OCI-LY7 (cell line): ENCODE results near the gene MGST2. TPM values are rescaled to one million over a fixed set of nuclear protein-coding genes. Genes with fewer than 3 reads are reported as not detected.

Experiments
- BruUV-seq: library from RNA; stranded (reverse); fragments of 400-500 nt; replicated peaks from 2 replicates; lab custom pipeline; 2021; lab: Mats Ljungman, UMichigan
- CTCF ChIA-PET: fragments of 300-600 bp; sonication (Branson Sonifier 250); formaldehyde crosslinking; loops from one replicate; lab custom pipeline; 2022; ENCODE audit warnings: antibody characterized with exemption; ENCODE audit not compliant: unreplicated experiment; lab: Charles Lee
- POLR2A ChIA-PET: fragments of 300-600 bp; sonication (Branson Sonifier 250); formaldehyde crosslinking; loops from one replicate; lab custom pipeline; 2022; ENCODE audit warnings: antibody characterized with exemption; lab: Charles Lee
- DNase-seq: peaks from one replicate; pipeline ENCODE4 v3.0.0-alpha.2; 2015; ENCODE audit warnings: low spot score
- H2AFZ ChIP-seq: fragments of 200-600 bp; sonication (generic), shearing (Covaris generic); 2 replicates; pipeline ENCODE4 v1.6.1; 2014; ENCODE audit warnings: mild to moderate bottlenecking, antibody characterized with exemption, low read length, moderate library complexity
- H3K27ac ChIP-seq: fragments of 200-600 bp; sonication (generic); 2 replicates; pipeline ENCODE4 v1.5.1; 2014; ENCODE audit warnings: mixed run types, low read depth, mild to moderate bottlenecking, moderate library complexity, low read length, inconsistent platforms; ENCODE audit not compliant: poor library complexity, severe bottlenecking
- H3K36me3 ChIP-seq: fragments of 200-600 bp; sonication (generic); 2 replicates; pipeline ENCODE4 v1.6.1; 2014; ENCODE audit warnings: mild to moderate bottlenecking, antibody characterized with exemption, low read length, moderate library complexity, mixed read lengths; ENCODE audit not compliant: insufficient read depth
- H3K4me1 ChIP-seq: fragments of 200-600 bp; sonication (generic); 2 replicates; pipeline ENCODE4 v1.5.1; 2014; ENCODE audit warnings: mild to moderate bottlenecking, low read length; ENCODE audit not compliant: insufficient read depth, poor library complexity, severe bottlenecking
- H3K4me2 ChIP-seq: fragments of 200-600 bp; sonication (generic); 2 replicates; pipeline ENCODE4 v1.6.1; 2014; ENCODE audit warnings: mild to moderate bottlenecking, low read length
- H3K4me3 ChIP-seq: fragments of 200-600 bp; sonication (generic); 2 replicates; pipeline ENCODE4 v1.5.1; 2014; ENCODE audit warnings: mild to moderate bottlenecking, low read depth, low read length; ENCODE audit not compliant: poor library complexity, severe bottlenecking
- H3K79me2 ChIP-seq: fragments of 200-600 bp; sonication (generic); 2 replicates; pipeline ENCODE4 v1.6.1; 2016; ENCODE audit warnings: low read depth, mild to moderate bottlenecking, low read length, moderate library complexity, mixed read lengths; ENCODE audit not compliant: insufficient read depth
- H3K9me2 ChIP-seq: fragments of 200-600 bp; sonication (generic); 2 replicates; pipeline ENCODE4 v1.6.1; 2016; ENCODE audit warnings: mild to moderate bottlenecking, low read length, mixed read lengths; ENCODE audit not compliant: insufficient read depth
- H3K9me3 ChIP-seq: fragments of 200-600 bp; sonication (generic); 2 replicates; pipeline ENCODE4 v1.6.1; 2014; ENCODE audit warnings: mild to moderate bottlenecking, mixed run types, low read length, mixed read lengths
- H4K20me1 ChIP-seq: fragments of 200-600 bp; sonication (generic); 2 replicates; pipeline ENCODE4 v1.6.1; 2014; ENCODE audit warnings: mild to moderate bottlenecking, antibody characterized with exemption, low read length, moderate library complexity, mixed read lengths; ENCODE audit not compliant: insufficient read depth
- EZH2phosphoT487 ChIP-seq: fragments of 200-600 bp; sonication (generic); IDR thresholded peaks from 2 replicates; pipeline ENCODE4 v1.6.1; 2018; ENCODE audit warnings: low read depth, borderline replicate concordance, mild to moderate bottlenecking, mixed run types, antibody characterized with exemption, low read length, moderate library complexity, mixed read lengths
- intact Hi-C: fragments of 100-400 bp; cut with micrococcal nuclease; formaldehyde crosslinking; loops from one replicate; pipeline ENCODE4 v1.10.0; 2022; ENCODE audit not compliant: unreplicated experiment
- total RNA-seq, 2 experiments: library from RNA; depleted of rRNA in 1 of 2; stranded (reverse); fragments of >200 nt in 1 of 2; shearing (Covaris generic) in 1 of 2; gene quantifications; 2 replicates each; pipeline ENCODE4 v1.2.3, GENCODE V29; 2014 to 2022
- TF ChIP-seq, protein P1 (sequence below): fragments of 200-600 bp; sonication (generic); conservative IDR thresholded peaks from 2 replicates; pipeline ENCODE4 v1.5.1; 2014; ENCODE audit warnings: mild to moderate bottlenecking, antibody characterized with exemption, low read length, moderate library complexity, mixed read lengths

MGST2 gene
- total RNA-seq, 2 experiments from 2014 or later: 4.7 to 11.7 TPM

DNA sequence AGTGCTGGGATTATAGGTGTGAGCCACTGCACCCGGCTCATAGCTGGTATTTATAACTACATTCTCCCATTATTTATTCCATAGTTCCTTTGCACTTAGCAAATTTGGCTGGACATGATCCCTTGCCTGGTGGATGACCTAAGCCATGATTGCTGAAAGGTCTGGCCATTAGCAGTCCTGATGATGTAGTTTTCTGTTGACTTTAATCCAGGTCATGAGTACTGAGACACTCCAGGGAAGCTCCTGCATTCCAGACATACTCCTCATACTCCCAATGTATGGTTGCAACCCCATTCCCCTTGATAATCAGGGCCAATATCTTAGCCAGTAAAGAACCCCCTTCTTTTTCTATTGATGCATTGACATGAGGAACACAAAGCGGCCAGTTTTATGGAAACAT lies 24.4 kb upstream of the MGST2 start:
- ChIA-PET CTCF (no interaction called here), POLR2A (no interaction called here)
- no peak overlapping the region for H3K27ac ChIP-seq
- H3K4me2 ChIP-seq: no peak overlapping the region
- no TSS peak for BruUV-seq
- intact Hi-C loops: no loop called here
- no peaks in the 10 kb centered on the region for H3K4me1 ChIP-seq
- TF ChIP-seq, protein P1, sequence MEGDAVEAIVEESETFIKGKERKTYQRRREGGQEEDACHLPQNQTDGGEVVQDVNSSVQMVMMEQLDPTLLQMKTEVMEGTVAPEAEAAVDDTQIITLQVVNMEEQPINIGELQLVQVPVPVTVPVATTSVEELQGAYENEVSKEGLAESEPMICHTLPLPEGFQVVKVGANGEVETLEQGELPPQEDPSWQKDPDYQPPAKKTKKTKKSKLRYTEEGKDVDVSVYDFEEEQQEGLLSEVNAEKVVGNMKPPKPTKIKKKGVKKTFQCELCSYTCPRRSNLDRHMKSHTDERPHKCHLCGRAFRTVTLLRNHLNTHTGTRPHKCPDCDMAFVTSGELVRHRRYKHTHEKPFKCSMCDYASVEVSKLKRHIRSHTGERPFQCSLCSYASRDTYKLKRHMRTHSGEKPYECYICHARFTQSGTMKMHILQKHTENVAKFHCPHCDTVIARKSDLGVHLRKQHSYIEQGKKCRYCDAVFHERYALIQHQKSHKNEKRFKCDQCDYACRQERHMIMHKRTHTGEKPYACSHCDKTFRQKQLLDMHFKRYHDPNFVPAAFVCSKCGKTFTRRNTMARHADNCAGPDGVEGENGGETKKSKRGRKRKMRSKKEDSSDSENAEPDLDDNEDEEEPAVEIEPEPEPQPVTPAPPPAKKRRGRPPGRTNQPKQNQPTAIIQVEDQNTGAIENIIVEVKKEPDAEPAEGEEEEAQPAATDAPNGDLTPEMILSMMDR: no peak
- TF ChIP-seq EZH2phosphoT487: no peak
- H3K4me3 ChIP-seq: no peak overlapping the region
- H4K20me1 ChIP-seq: no peaks in the 10 kb centered on the region
- H2AFZ ChIP-seq: no peak overlapping the region
- H3K36me3 ChIP-seq: no peaks in the 10 kb centered on the region
- H3K9me2 ChIP-seq: no peaks in the 10 kb centered on the region
- no peaks in the 10 kb centered on the region for H3K9me3 ChIP-seq
- no peak for DNase-seq
- H3K79me2 ChIP-seq: no peaks in the 10 kb centered on the region

DNA sequence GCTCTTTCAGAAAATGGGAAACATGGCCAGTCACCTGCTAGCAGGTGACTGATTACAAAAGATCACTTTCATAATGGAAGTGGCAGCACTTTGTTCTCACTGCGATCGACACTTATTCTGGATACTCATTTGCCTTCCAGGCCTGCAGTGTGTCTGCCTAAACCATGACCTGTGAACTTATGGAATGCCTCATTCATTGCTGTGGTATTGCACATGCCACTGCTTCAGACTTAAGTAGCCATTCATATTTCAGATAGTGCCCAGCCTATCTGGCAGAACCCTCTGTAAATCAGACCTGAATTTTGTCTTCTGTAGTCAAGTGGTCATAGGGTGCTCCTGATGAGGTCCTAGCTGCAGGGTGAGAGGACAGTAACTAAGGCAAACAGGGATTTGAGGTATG lies 23.3 kb upstream of the MGST2 start:
- no peaks in the 10 kb centered on the region for H3K4me1 ChIP-seq
- ChIA-PET CTCF (no interaction called here), POLR2A (interaction anchor here (0.6 to 0.7 kb wide), 3 partner anchors 25 to 651 kb away, joined by 4 to 6 read pairs (median 5); no protein-coding TSS in a partner anchor)
- no TSS peak for BruUV-seq
- no peaks in the 10 kb centered on the region for H4K20me1 ChIP-seq
- no peak overlapping the region for H2AFZ ChIP-seq
- no peaks in the 10 kb centered on the region for H3K36me3 ChIP-seq
- no peak overlapping the region for H3K4me3 ChIP-seq
- DNase-seq: no peak
- H3K79me2 ChIP-seq: no peaks in the 10 kb centered on the region
- H3K4me2 ChIP-seq: no peak overlapping the region
- TF ChIP-seq EZH2phosphoT487: no peak
- TF ChIP-seq, protein P1: no peak
- H3K9me3 ChIP-seq: no peaks in the 10 kb centered on the region
- H3K27ac ChIP-seq: no peak overlapping the region
- H3K9me2 ChIP-seq: no peaks in the 10 kb centered on the region
- intact Hi-C loops: no loop called here

DNA sequence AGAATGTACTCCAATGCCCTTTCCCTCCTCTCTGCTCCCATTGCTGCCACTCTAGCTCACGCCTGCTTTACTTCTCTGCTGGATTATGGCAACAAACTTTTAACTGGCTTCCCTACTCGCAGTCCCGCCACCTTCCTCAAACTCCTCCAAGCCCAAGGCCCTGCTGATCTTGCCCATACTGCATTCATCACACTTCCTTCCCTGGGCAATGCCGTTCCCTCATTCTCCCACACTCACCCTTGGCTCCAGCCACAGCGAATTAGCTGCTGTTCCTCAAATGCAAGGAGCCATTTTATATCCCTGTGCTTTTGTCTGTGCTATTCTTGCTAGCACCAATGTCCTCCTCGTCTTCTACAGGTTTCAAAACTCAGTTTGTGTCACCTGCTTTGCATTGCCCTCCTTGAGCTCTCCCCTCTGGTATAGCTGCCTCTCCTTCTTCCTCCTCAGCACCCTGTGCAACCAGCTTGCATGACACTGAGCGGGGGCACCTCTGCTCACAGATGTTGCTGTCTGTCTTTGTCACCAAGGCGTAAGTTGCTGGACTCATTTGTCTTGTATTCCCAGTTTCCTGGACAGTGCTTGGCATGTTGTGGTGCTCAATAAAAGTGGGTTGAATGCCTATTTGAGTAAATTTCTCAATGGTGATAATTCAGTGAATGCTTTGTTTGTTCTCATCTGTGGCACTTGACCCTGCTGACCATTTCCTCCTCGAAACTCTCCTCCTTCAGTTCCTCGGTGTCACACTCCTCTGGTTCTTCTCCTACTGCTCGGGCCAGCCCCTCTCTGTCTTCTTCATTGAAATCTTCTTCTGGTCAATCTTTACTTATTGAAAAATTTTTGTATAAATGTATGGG lies 22.4 kb upstream of the MGST2 start:
- no peaks in the 10 kb centered on the region for H3K9me2 ChIP-seq
- H3K27ac ChIP-seq: no peak overlapping the region
- no peak overlapping the region for H3K4me2 ChIP-seq
- no peaks in the 10 kb centered on the region for H3K36me3 ChIP-seq
- H2AFZ ChIP-seq: no peak overlapping the region
- H3K9me3 ChIP-seq: no peaks in the 10 kb centered on the region
- intact Hi-C loops: no loop called here
- TF ChIP-seq, protein P1: no peak
- no peaks in the 10 kb centered on the region for H3K4me1 ChIP-seq
- H3K79me2 ChIP-seq: no peaks in the 10 kb centered on the region
- no peak for DNase-seq
- no TSS peak for BruUV-seq
- ChIA-PET POLR2A (no interaction called here), CTCF (no interaction called here)
- no peaks in the 10 kb centered on the region for H4K20me1 ChIP-seq
- H3K4me3 ChIP-seq: no peak overlapping the region
